Activated CD8-positive, alpha-beta T cell treated with anti-CD3 and anti-CD28 coated beads, Interleukin-2, amount 10 ng/mL, durations not matched to agents 7 days and 5 days (primary cell): ENCODE results near the gene EME1. TPM values are rescaled to one million over a fixed set of nuclear protein-coding genes. Genes with fewer than 3 reads are reported as not detected.

Source experiments
- ATAC-seq: fragments of 150-1000 bp; cut with Tn5 transposase; one replicate; pipeline ENCODE4 v1.10.0; 2021; ENCODE audit warnings: moderate library complexity
- CTCF ChIA-PET: fragments of 350-600 bp; sonication (Branson Sonifier 250); formaldehyde crosslinking; loops from one replicate; lab custom pipeline; 2021; ENCODE audit warnings: antibody characterized with exemption; lab: Charles Lee
- POLR2A ChIA-PET: fragments of 350-600 bp; sonication (Branson Sonifier 250); formaldehyde crosslinking; loops from one replicate; lab custom pipeline; 2021; ENCODE audit warnings: antibody characterized with exemption; lab: Charles Lee
- DNase-seq: peaks from one replicate; pipeline ENCODE4 v3.0.0-alpha.2; 2020
- H3K27ac Mint-ChIP-seq: one replicate; pipeline ENCODE4 v1.8.0; 2021; ENCODE audit warnings: mild to moderate bottlenecking, mixed read lengths
- H3K27me3 Mint-ChIP-seq: one replicate; pipeline ENCODE4 v1.8.0; 2021; ENCODE audit warnings: low read depth, mixed read lengths
- H3K36me3 Mint-ChIP-seq: one replicate; pipeline ENCODE4 v1.8.0; 2021; ENCODE audit warnings: low read depth, mixed read lengths
- H3K4me1 Mint-ChIP-seq: one replicate; pipeline ENCODE4 v1.8.0; 2021; ENCODE audit warnings: low read depth, mixed read lengths
- H3K4me3 Mint-ChIP-seq: one replicate; pipeline ENCODE4 v1.8.0; 2021; ENCODE audit warnings: mild to moderate bottlenecking, mixed read lengths
- H3K9me3 Mint-ChIP-seq: one replicate; pipeline ENCODE4 v1.8.0; 2022; ENCODE audit warnings: mixed read lengths; ENCODE audit not compliant: insufficient read depth
- total RNA-seq, 2 experiments: library from RNA; stranded (reverse); gene quantifications; one replicate each; pipeline ENCODE4 v1.2.3, GENCODE V29; 2021

EME1 gene
- total RNA-seq, 2 experiments from 2014 or later, result 23.5 to 27.8 TPM

DNA sequence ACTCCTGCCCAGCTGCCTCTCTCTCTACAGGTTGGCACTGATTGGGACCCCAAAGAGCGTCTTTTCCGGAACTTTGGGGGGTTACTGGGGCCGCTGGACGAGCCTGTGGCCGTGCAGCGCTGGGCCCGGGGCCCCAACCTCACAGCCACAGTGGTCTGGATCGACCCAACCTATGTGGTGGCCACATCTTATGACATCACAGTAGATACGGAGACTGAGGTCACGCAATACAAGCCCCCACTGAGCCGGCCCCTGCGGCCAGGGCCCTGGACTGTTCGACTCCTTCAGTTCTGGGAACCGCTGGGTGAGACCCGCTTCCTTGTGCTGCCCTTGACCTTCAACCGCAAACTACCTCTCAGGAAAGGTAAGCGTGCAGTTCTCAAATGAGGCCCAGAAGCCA is 14.9 kb upstream of the EME1 start:
- Mint-ChIP-seq H3K27ac (no peak overlapping the region), H3K4me3 (no peak overlapping the region), H3K4me1 (peaks cover 29% of the 10 kb centered on the region), H3K27me3 (no peaks in the 10 kb centered on the region), H3K36me3 (peaks cover 34% of the 10 kb centered on the region), H3K9me3 (no peaks in the 10 kb centered on the region)
- ChIA-PET POLR2A (interaction anchor here (0.9 to 2.2 kb wide), 2 partner anchors 12 to 14 kb away, joined by 4 to 12 read pairs; partner anchors contain the start of gene XYLT2), CTCF (no interaction called here)
- DNase-seq (no peak), ATAC-seq (no peak)

DNA sequence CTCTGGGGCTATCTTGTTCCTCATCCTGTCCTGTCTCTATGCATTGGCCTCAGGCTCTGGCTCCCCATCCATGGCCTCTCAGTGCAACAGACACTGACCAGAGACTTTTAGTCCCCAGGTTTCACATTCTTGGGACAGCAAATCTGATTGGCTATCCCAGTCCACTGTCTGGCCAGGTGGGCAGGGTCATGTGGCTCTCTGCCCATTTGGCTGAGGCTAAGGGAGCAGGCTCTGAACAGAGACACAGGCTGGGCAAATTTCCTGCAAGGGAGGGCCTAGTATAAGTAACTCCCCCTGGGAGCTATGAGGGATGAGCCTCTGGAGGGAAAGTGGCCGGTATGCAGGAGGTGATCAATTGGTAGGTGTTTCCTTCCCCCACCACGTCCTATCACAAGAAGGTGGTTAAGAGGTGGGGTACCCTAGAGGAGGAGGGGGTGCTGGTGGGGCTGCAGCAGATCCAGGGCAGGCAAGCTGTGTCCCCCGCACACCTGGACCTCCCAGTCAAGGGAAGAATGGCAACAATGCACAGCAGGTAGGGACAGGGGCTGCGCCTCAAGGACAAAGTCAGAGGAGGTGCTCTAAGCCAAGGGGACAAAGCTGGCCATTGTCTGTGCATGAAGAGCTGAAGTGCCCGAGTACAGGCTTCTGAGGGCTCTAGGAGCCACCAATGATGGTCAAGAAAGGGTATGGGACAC is 13.9 kb upstream of the EME1 start:
- peaks cover 31% of the 10 kb centered on the region for H3K36me3 Mint-ChIP-seq
- H3K4me1 Mint-ChIP-seq, result peaks cover 29% of the 10 kb centered on the region
- no peak for ATAC-seq
- H3K4me3 Mint-ChIP-seq, result no peak overlapping the region
- no peaks in the 10 kb centered on the region for H3K9me3 Mint-ChIP-seq
- DNase-seq, result no peak
- no peak overlapping the region for H3K27ac Mint-ChIP-seq
- ChIA-PET POLR2A (interaction anchor here (0.9 to 2.2 kb wide), 3 partner anchors 13 to 120 kb away, joined by 3 to 12 read pairs (median 4); partner anchors contain the start of gene XYLT2), CTCF (interaction anchor here (0.6 to 4.8 kb wide), 5 partner anchors 11 to 120 kb away, joined by 3 to 65 read pairs (median 3); partner anchors contain the start of genes EME1, LRRC59, MRPL27 and XYLT2)
- no peaks in the 10 kb centered on the region for H3K27me3 Mint-ChIP-seq

DNA sequence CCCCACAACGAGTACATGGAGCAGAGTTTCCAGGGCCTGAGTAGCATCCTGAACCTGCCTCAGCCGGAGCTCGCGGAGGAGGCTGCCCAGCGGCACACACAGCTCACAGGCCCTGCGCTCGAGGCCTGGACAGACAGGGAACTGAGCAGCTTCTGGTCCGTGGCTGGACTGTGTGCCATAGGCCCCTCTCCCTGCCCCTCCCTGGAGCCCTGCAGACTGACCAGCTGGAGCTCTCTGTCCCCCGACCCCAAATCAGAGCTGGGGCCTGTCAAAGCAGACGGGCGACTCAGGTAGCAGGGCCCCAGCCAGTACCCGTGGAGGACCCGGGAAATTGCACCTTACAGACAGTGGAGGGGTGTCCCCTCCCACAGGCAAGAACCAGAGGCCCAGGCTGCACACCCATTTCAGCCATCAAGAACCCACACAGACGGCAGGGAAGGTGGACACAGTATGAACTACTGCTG is 13.0 kb upstream of the EME1 start:
- H3K4me1 Mint-ChIP-seq, result peaks cover 29% of the 10 kb centered on the region
- ChIA-PET CTCF (interaction anchor here (0.6 to 4.8 kb wide), 4 partner anchors 12 to 119 kb away, joined by 3 to 65 read pairs (median 23); partner anchors contain the start of genes EME1, LRRC59, MRPL27 and XYLT2), POLR2A (interaction anchor here (0.6 to 2.2 kb wide), 4 partner anchors 9 to 119 kb away, joined by 3 to 12 read pairs (median 4); partner anchors contain the start of gene XYLT2)
- DNase-seq (no peak), ATAC-seq (no peak)
- H3K36me3 Mint-ChIP-seq, result peaks cover 27% of the 10 kb centered on the region
- peak overlapping the region; percentile 88 for H3K27ac Mint-ChIP-seq
- no peaks in the 10 kb centered on the region for H3K27me3 Mint-ChIP-seq
- H3K9me3 Mint-ChIP-seq, result no peaks in the 10 kb centered on the region
- H3K4me3 Mint-ChIP-seq, result no peak overlapping the region

DNA sequence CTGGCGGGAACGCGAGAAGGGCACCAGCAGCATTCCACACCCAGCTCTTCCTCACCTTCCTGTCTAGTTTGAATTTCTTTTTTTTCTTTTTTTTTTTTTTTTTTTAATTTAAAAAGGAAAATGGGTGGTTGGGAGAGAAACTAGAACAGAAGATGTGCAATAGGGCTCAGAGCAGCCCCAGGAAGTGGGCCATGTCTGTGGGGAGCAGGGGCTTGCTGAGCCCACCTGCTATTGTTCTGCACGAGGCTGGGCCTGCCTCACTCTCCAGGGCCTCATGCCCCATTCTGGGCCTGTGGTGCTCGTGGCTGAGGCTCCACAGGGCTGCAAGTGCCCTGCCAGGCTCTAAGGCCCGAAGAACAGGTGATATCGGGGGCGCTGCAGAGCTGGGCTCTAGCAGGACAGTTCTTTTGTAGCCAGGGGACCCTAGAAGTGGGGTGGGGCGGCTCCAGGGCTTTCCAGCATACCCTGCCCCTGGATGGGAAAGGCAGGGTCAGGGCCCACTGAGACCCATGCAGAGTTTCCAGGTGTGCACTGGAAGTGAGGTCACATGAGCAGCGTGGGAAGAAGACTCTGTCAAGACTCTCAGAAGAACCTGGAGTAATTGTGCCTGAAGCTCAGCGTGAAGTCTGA is 12.4 kb upstream of the EME1 start:
- no peaks in the 10 kb centered on the region for H3K27me3 Mint-ChIP-seq
- H3K9me3 Mint-ChIP-seq, result no peaks in the 10 kb centered on the region
- ATAC-seq (no peak), DNase-seq (peak; percentile 41)
- CTCF ChIA-PET, result interaction anchor here (1.1 to 4.8 kb wide), 10 partner anchors 9 to 160 kb away, joined by 3 to 84 read pairs (median 14); partner anchors contain the start of genes EME1, LRRC59, MRPL27 and RSAD1
- POLR2A ChIA-PET, result interaction anchor here (0.8 to 3.2 kb wide), 2 partner anchors 8 to 13 kb away, joined by 4 to 18 read pairs; no protein-coding TSS in a partner anchor
- peaks cover 29% of the 10 kb centered on the region for H3K4me1 Mint-ChIP-seq
- H3K27ac Mint-ChIP-seq, result peak overlapping the region; percentile 88
- H3K36me3 Mint-ChIP-seq, result peaks cover 32% of the 10 kb centered on the region
- H3K4me3 Mint-ChIP-seq, result no peak overlapping the region

DNA sequence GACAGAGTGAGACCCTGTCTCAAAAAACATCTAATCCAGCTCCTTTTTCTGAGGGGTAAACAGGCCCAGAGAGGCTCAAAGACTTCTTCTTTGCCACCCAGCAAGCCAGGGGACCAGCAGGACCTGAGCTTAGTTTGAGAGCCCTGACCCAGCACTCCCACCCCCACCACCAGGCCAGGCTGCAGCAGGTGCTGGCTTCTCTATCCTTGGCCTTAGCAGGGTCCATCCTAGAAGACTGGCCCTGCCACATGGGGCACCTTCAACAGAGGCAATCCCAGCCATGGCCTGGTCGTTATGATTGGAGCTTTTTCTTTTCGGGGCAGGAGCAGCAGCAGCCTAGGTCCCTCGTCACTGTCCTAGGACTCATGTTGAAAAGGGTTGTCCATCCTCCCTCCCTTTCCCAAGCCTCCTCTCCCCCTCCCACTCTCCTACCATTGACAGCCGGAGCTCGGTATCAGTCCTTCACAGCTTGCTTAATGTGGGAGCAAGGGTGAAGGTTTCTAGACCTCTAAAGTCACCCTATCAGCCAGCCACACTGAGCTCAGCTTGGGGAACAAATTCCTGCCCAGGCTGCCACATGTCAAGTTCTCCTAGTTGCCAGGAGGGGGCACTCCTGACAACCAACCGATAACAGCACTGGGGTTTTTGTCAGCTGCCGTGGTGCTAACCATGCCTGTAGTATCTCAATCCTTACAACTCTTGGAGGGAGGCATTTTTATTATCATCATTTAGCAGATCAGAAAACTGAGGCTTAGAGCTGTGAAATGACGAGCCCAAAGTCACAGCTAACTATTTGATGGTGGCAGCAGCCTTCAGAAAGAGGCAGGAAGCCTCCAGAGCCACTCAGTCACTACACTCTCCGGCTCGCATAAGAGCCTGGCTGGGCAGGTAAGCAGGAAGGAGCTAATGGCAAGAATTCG is 11.2 kb upstream of the EME1 start:
- Mint-ChIP-seq H3K36me3 (peaks cover 31% of the 10 kb centered on the region), H3K4me3 (no peak overlapping the region), H3K27ac (peak overlapping the region; percentile 84), H3K4me1 (peaks cover 29% of the 10 kb centered on the region), H3K27me3 (no peaks in the 10 kb centered on the region), H3K9me3 (no peaks in the 10 kb centered on the region)
- POLR2A ChIA-PET, result interaction anchor here (0.9 to 3.2 kb wide), 6 partner anchors 11 to 37 kb away, joined by 3 to 27 read pairs (median 9); partner anchors contain the start of genes EME1, LRRC59, MRPL27 and XYLT2
- CTCF ChIA-PET, result interaction anchor here (0.6 to 4.8 kb wide), 24 partner anchors 8 to 265 kb away, joined by 3 to 84 read pairs (median 5); partner anchors contain the start of genes COL1A1, EME1, LRRC59 and MRPL27
- ATAC-seq (peak; percentile 86), DNase-seq (peak; percentile 76)

DNA sequence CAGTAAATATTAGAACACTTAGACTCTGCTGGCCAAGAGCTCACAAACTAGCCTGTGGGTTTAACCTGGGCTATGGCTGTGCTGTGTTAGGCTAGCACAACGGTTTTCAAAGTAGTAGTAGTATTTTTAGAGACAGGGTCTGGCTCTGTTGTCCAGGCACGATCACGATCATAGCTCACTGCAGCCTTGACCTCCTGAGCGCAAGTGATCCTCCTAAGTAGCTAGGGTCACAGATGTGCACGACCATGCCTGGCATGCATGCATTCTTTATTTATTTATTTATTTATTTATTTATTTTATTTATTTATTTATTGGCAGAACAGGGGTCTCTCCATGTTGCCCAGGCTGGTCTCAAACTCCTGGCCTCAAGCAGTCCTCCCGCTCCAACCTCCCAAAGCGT is 10.4 kb upstream of the EME1 start:
- DNase-seq (no peak), ATAC-seq (no peak)
- H3K4me1 Mint-ChIP-seq, result peaks cover 29% of the 10 kb centered on the region
- peaks cover 30% of the 10 kb centered on the region for H3K36me3 Mint-ChIP-seq
- H3K27me3 Mint-ChIP-seq, result no peaks in the 10 kb centered on the region
- H3K4me3 Mint-ChIP-seq, result no peak overlapping the region
- H3K9me3 Mint-ChIP-seq, result no peaks in the 10 kb centered on the region
- CTCF ChIA-PET, result interaction anchor here (0.8 to 4.8 kb wide), 21 partner anchors 9 to 264 kb away, joined by 3 to 84 read pairs (median 7); partner anchors contain the start of genes COL1A1, EME1, LRRC59 and MRPL27
- POLR2A ChIA-PET, result interaction anchor here (0.9 to 3.2 kb wide), 7 partner anchors 10 to 36 kb away, joined by 3 to 27 read pairs (median 5); partner anchors contain the start of genes EME1, LRRC59, MRPL27 and XYLT2
- peak overlapping the region; percentile 84 for H3K27ac Mint-ChIP-seq

DNA sequence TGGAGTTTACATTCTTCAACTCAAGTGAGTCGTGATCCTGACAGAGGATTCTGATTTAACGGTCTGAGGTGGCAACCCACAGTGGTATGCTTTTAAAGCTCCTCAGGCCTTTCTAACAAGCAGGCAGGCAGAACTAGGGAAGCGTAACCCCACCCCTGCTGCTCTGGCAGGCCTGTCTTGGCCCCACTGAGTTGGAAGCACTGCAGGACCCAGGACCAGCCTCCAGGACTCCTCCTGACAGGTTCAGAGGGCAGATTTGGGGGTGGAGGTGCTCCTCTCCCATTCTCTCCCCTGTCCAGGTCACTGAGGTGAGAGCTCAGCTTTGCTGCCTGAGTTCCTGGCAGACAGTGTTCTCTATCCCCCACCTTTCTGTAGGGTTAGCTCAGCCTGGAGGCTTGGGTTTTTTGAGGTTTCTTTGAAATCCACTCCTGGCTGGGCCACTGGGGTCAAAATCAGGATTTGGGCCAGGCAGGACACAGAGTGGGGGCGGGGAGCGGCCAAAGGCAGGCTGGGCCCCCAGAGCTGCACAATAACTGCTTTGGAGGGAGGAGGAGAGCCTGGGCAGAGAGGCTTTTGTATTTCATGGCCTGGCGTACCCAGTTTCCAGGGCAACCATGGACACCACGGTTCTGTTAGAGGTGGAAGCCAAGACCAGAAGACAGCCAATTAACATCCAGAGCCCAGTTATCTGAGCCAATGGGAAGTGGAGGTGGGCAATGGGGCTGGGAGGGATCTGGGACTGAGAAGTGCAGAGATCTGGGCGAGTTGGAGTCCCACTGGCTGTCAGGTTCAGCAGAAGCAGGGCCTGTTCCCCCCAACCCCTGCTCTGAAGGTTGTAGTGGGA is 9.6 kb upstream of the EME1 start:
- no peak overlapping the region for H3K4me3 Mint-ChIP-seq
- no peak overlapping the region for H3K27ac Mint-ChIP-seq
- POLR2A ChIA-PET, result interaction anchor here (0.9 to 3.2 kb wide), 6 partner anchors 9 to 34 kb away, joined by 3 to 27 read pairs (median 9); partner anchors contain the start of genes EME1, LRRC59, MRPL27 and XYLT2
- CTCF ChIA-PET, result interaction anchor here (1.2 to 4.8 kb wide), 13 partner anchors 9 to 194 kb away, joined by 3 to 84 read pairs (median 15); partner anchors contain the start of genes COL1A1, EME1, LRRC59 and MRPL27
- no peaks in the 10 kb centered on the region for H3K27me3 Mint-ChIP-seq
- no peaks in the 10 kb centered on the region for H3K9me3 Mint-ChIP-seq
- peaks cover 31% of the 10 kb centered on the region for H3K36me3 Mint-ChIP-seq
- no peak for DNase-seq
- ATAC-seq, result no peak
- peaks cover 31% of the 10 kb centered on the region for H3K4me1 Mint-ChIP-seq

DNA sequence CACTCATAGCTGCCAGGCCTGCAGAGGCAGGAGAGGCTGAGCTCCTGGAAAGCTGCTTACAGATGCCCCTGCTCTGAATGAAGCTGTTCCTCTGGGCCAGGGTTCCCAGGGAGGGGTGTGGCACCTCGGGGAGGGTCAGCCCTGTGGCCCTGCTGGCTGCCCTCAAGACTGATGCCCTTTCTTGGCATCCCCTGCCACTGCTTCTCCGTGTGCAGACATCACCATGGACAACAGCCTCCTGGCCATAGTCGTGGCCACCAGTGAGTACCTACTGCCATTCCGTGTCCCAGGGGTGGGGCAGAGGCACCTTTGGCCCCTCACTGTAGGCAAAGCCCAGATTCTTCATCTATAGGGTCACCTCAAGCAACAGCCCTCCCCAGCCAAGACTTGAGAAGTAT is 9.0 kb upstream of the EME1 start:
- no peak overlapping the region for H3K27ac Mint-ChIP-seq
- CTCF ChIA-PET, result interaction anchor here (1.2 to 4.1 kb wide), 2 partner anchors 33 to 115 kb away, joined by 3 to 84 read pairs; partner anchors contain the start of gene LRRC59
- peaks cover 28% of the 10 kb centered on the region for H3K4me1 Mint-ChIP-seq
- no peak for DNase-seq
- POLR2A ChIA-PET, result interaction anchor here (1.1 to 3.2 kb wide), 3 partner anchors 9 to 33 kb away, joined by 4 to 27 read pairs (median 5); partner anchors contain the start of genes EME1, LRRC59 and MRPL27
- peaks cover 28% of the 10 kb centered on the region for H3K36me3 Mint-ChIP-seq
- H3K9me3 Mint-ChIP-seq, result no peaks in the 10 kb centered on the region
- no peaks in the 10 kb centered on the region for H3K27me3 Mint-ChIP-seq
- H3K4me3 Mint-ChIP-seq, result no peak overlapping the region
- ATAC-seq, result no peak

GRCh38 chr17:50364715-50365114 is 8.3 kb upstream of the EME1 start:
- no peaks in the 10 kb centered on the region for H3K27me3 Mint-ChIP-seq
- CTCF ChIA-PET, result interaction anchor here (1.2 kb wide), 1 partner anchor 33 kb away, joined by 7 read pairs; the partner anchor contains the start of gene LRRC59
- no peak overlapping the region for H3K4me3 Mint-ChIP-seq
- H3K27ac Mint-ChIP-seq, result no peak overlapping the region
- ATAC-seq (no peak), DNase-seq (no peak)
- H3K36me3 Mint-ChIP-seq, result peaks cover 33% of the 10 kb centered on the region
- POLR2A ChIA-PET, result interaction anchor here (1.0 to 3.2 kb wide), 3 partner anchors 8 to 33 kb away, joined by 4 to 27 read pairs (median 4); partner anchors contain the start of genes EME1, LRRC59 and MRPL27
- no peaks in the 10 kb centered on the region for H3K9me3 Mint-ChIP-seq
- H3K4me1 Mint-ChIP-seq, result peaks cover 25% of the 10 kb centered on the region
